GM19397 (cell line): ENCODE measurements around the gene IL22.

ENCODE experiments used
- ATAC-seq: cut with Tn5 transposase; IDR thresholded peaks from one replicate; pipeline ENCODE4 v1.9.1; 2021; ENCODE audit warnings: mild to moderate bottlenecking, moderate library complexity; ENCODE audit not compliant: unreplicated experiment

Gene IL22

GRCh38 chr12:68264857-68265256 lies 11.5 kb upstream of the IL22 start:
- no peak for ATAC-seq

DNA sequence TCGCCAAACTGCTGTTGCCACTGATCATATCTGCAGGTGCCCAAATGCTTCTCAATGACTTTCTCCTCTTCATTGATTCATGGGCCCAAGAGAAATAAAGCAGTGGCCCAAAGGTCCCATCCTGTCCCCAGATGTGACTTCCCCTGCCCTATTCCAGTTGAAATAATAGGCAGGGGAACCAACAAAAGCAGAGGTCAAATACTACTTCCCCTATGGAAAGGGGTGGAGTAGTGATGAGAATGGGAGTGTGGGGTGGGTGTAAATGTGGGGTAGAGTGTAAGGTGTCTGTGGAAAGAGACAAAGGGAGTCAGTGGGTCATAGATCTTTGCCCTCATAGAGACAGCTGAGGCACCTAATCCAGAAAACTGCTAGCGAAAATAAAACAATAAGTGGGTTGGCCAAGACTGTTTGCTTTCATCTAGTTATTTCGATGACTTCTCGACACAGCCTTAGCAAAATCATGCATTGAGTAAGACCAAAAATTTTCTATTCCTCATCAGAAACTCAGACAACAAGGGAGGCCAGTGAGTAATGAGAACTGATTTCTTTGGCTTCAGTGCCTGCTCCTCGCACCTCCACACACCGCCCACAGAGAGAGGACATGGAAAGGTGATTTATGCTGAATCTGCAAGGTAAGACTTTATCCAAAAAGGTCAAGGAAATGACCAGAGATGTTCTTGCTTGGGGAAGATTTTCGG lies 10.9 kb upstream of the IL22 start:
- ATAC-seq, result no peak

DNA sequence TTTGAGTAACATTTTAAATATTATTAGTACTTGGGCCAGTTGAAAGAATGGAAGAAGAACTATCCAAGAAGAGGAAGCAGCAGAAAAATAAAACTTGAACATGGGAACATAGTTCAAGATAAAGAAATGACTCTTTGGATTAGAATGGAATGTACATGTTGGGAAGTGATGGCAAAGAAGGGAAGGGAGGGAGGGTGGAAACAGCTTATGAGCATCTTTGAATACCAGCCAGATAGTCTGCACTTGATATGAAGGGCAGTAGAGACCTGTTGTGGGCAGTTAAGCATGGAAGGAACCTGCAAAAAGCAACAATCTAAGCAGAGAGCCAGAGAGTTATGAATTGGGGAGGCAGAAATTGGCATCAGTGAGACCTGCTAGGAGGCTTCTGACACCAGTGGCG lies 10.0 kb upstream of the IL22 start:
- no peak for ATAC-seq

DNA sequence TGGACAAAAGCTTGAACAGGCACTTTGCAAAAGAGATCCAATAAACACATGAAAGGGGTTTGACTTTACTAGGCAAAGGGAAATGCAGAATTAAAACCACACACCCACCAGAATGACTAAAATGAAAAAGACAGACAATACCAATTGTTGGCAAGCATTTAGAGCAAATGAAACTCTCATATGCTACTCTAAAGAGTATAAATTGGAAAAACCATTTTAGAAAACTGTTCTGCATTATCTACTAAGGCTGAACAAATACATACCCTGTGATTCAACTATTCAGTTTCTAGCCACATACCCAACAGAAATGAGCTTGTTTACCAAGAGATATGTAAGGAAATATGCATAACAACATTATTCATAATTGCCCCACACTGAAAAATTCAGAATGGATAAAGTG lies 8.5 kb upstream of the IL22 start:
- no peak for ATAC-seq

DNA sequence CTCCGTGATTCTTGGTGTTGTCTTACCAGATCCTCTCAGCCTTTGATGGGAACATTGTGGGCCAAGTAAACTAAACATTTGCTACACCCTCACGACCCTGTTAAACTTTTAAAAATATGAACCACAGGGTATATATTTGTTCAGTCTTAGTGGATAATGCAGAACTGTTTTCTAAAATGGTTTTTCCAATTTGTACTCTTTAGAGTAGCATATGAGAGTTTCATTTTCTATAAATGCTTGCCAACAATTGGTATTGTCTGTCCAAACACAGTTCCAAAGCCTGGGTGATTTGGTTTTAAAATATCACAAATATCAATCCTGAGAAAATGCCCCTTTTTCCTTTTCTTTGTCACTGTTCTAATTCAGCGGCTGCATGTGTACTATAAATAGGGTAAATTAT lies 6.7 kb upstream of the IL22 start:
- ATAC-seq, result no peak

GRCh38 chr12:68259318-68259940 lies 6.0 kb upstream of the IL22 start:
- no peak for ATAC-seq

DNA sequence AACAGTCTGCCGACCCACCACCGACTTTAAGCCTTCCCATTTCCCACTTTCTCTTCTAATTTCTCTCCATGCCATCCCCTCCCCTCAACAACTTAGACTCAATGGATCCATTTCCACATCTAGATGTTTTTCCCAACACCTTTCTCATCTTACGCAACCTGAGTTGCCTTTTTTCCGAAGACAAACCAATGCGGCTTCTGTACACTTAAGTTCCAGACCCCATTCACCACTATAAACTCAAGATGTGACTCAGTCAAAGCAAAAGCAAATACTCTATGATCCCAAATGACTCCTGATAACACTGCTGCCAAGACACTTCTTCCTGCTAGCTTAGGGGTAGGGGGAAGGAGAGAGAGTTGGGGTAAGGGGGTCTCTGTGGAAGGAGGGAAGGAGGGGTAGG lies 1.3 kb downstream of the IL22 start:
- no peak for ATAC-seq

DNA sequence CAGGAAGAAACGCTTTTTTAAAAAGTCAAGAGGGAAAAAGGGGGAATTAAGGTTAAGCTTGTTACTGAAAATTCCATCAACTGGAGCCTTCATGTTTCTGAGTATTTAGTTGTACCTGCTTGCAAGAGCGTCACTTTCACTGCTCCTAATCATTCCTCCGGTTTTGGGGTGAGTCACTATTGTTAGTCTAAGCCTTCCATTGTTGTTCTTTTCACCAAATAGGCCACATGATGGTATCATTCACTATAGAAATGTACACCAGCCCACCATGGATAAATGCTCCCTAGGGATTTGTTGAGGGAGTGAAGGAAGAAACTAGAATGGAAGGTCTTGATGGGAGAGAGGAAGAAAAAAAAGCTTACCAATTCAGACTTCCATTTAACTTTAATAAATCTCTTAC lies 3.0 kb downstream of the IL22 start:
- ATAC-seq, result no peak

DNA sequence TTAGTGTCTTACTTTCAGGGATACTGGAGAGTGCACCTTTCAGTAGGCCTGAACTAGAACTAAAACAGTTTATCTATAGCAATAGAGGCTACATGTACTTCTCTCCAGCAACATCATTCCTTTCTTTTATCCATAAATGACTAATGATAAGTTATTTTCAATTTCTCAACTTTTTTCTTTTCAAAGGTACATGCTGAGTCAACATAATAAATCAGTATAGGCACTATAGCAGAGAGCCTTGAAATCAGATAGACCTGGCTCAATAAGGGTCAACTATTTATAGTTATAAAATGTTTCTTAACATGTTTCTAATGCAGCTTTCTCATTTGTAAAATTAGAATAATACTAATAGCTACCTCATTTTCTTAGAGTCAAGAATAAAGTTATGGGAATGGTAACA lies 5.6 kb downstream of the IL22 start:
- no peak for ATAC-seq

DNA sequence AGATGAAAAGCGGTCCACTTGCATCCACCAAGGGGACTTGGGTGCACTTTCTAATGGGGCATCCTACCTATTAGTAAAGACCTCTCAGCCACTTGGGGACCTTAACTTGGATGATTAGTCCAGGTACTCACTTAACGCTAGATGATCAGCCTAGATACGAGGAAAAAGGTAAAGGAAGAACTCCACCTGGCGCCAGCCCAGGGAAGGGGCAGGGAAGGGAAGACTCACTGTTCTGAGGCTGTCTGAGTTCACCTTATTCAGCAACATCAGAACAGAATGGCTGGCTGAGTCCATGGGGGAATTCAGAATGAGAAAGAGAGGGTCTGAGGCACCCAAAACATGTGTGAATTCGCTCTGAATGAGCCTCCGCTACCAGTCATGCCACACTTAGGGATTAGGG lies 7.1 kb downstream of the IL22 start:
- no peak for ATAC-seq

- ATAC-seq, result no peak
Measured at GRCh38 chr12:68245180-68246021, 8.0 kb downstream of the IL22 start.

DNA sequence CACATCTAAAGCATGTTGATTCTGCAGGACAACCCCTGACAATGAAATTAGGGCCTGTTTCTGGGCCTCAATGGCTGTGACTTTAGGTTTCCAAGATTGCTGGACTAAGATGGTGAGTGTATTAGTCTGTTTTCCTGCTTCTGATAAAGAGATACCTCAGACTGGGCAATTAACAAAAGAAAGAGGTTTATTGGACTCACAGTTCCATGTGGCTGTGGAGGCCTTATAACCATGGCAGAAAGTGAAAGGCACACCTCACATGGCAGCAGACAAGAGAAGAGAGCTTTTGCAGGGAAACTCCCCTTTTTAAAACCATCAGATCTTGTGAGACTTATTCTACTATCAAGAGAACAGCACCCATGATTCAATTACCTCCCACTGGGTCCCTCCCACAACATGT lies 10.6 kb downstream of the IL22 start:
- ATAC-seq, result no peak

- peak; percentile 97 for ATAC-seq
Measured at GRCh38 chr12:68240975-68241374, 12.4 kb downstream of the IL22 start.

DNA sequence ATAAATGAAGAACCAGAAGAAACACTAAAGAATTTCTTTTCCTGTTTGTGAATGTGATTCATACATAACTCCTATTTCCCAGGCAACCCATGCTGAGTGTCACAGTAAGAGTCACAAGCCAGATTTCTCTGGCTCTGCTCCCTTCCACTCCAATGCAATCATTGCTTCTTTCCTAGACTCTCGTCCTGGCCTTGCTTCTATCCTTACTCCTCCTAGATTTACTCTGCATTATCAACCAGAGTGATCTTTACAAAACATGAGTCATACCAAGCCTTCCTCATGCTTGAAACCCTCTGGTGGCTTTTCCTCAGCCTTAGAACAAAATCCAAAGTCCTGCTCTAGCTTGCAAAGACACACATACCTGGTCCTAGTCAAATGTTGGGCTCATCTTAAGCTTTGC lies 13.3 kb downstream of the IL22 start:
- no peak for ATAC-seq

- ATAC-seq, result no peak
Measured at GRCh38 chr12:68239309-68239982, 14.0 kb downstream of the IL22 start.

DNA sequence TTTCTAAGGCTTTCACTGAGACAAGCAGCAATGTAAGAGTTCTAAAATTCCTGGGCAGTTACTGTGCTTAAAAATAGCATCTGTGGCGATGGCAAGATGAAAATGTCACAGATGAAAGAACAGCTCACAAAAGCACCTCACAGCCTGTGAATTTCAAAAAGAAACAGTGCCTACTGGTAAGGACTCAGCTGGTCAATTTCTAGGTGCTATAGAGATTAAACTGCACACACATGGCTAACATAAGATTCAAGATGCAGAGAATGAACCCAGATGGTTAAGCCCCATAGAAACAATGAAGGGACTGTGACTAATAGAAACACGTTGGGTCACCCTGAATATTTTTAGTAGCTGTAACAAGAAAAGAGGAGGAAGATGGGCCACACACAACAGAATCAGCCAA lies 15.8 kb downstream of the IL22 start:
- ATAC-seq, result no peak

GRCh38 chr12:68237078-68237477 lies 16.3 kb downstream of the IL22 start:
- no peak for ATAC-seq

GRCh38 chr12:68236421-68237059 lies 16.9 kb downstream of the IL22 start:
- ATAC-seq, result peak; percentile 47

GRCh38 chr12:68235576-68235975 lies 17.8 kb downstream of the IL22 start:
- ATAC-seq, result no peak

DNA sequence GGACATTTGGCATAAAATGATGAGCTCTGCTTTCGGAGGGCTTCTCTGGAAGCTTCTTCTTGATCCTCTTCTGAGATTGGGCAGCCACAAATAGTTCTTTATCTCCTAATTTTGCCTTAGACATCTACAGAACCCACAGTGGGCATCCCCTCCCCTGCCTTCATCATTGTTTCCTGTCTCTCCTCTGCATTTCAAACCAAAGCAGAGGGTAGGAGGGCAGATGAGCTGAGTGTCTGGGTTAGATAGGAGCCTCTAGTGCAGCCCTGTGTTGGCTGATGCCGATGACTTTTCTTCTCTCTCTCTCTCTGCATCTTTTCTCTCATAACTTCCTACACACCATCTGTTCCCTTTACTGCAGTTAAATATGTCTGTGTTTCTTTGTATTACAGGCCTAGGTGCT lies 19.3 kb downstream of the IL22 start:
- no peak for ATAC-seq

- no peak for ATAC-seq
Measured at GRCh38 chr12:68233498-68233897, 19.9 kb downstream of the IL22 start.
